HG03139 (cell line): ENCODE results near the gene DCC.

Source experiments
- ATAC-seq: cut with Tn5 transposase; IDR thresholded peaks from one replicate; pipeline ENCODE4 v1.9.1; 2021; ENCODE audit not compliant: unreplicated experiment

Gene DCC

GRCh38 chr18:53004798-53005197 lies 664.8 kb downstream of the DCC start:
- ATAC-seq = no peak

GRCh38 chr18:53018791-53019190 lies 678.8 kb downstream of the DCC start:
- ATAC-seq = no peak

- ATAC-seq = no peak
These were observed 685.2 kb downstream of the DCC start for GRCh38 chr18:53025247-53025646.

GRCh38 chr18:53028565-53028964 lies 688.6 kb downstream of the DCC start:
- no peak for ATAC-seq

- ATAC-seq = no peak
These were observed 693.1 kb downstream of the DCC start for GRCh38 chr18:53033128-53033527.

GRCh38 chr18:53038608-53039007 lies 698.6 kb downstream of the DCC start:
- ATAC-seq = no peak

- ATAC-seq = no peak
These were observed 700.3 kb downstream of the DCC start for GRCh38 chr18:53040286-53040685.

GRCh38 chr18:53056064-53056463 lies 716.1 kb downstream of the DCC start:
- no peak for ATAC-seq

- ATAC-seq = no peak
These were observed 730.8 kb downstream of the DCC start for GRCh38 chr18:53070788-53071187.

GRCh38 chr18:53080687-53081086 lies 740.7 kb downstream of the DCC start:
- no peak for ATAC-seq

- ATAC-seq = no peak
These were observed 753.6 kb downstream of the DCC start for GRCh38 chr18:53093636-53094035.

- ATAC-seq = no peak
These were observed 761.6 kb downstream of the DCC start for GRCh38 chr18:53101536-53102105.

GRCh38 chr18:53114441-53114840 lies 774.4 kb downstream of the DCC start:
- no peak for ATAC-seq

- ATAC-seq = no peak
These were observed 776.0 kb downstream of the DCC start for GRCh38 chr18:53115876-53116585.

- ATAC-seq = no peak
These were observed 777.9 kb downstream of the DCC start for GRCh38 chr18:53117851-53118250.

- no peak for ATAC-seq
These were observed 786.2 kb downstream of the DCC start for GRCh38 chr18:53126210-53126609.

- no peak for ATAC-seq
These were observed 791.0 kb downstream of the DCC start for GRCh38 chr18:53131001-53131400.

GRCh38 chr18:53134711-53135110 lies 794.7 kb downstream of the DCC start:
- no peak for ATAC-seq

GRCh38 chr18:53135654-53136053 lies 795.7 kb downstream of the DCC start:
- no peak for ATAC-seq

- ATAC-seq = no peak
These were observed 799.9 kb downstream of the DCC start for GRCh38 chr18:53139746-53140500.

GRCh38 chr18:53142005-53142404 lies 802.0 kb downstream of the DCC start:
- ATAC-seq = no peak

GRCh38 chr18:53147472-53147871 lies 807.5 kb downstream of the DCC start:
- no peak for ATAC-seq
